ENCODE measurements around the gene DQX1. TPM values are rescaled to one million over a fixed set of nuclear protein-coding genes. Genes with fewer than 3 reads are reported as not detected.

The DQX1 gene
- total RNA-seq, 1 donor from 2014 or later: 0.32 TPM

DNA sequence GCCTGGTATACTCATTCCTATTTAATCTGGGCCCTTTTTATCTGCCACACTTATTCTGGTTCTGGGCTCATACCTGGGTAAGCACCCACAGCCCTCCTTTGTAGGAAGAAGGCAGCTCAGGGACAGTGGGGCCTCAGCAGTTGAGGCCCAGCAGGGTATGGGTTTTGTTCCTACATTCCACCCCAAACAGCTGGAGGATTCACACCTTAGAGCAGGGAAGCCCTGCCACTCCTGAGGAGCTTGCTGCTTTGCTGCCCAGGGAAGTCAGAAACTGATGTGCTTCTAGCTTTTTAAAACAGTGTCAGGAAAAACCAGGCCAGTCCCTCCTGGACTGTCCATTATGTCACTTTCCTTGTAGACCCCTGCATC, 25.5 kb downstream of the DQX1 start:
- Mint-ChIP-seq H3K4me3 (ENCODE audit: unreplicated experiment) (no peak overlapping the region), H3K36me3 (ENCODE audit: unreplicated experiment) (peaks cover 18% of the 10 kb centered on the region), H3K27me3 (ENCODE audit: unreplicated experiment) (peaks cover 39% of the 10 kb centered on the region), H3K9me3 (ENCODE audit: unreplicated experiment) (no peaks in the 10 kb centered on the region), H3K4me1 (ENCODE audit: unreplicated experiment) (peaks cover 62% of the 10 kb centered on the region), H3K27ac (ENCODE audit: unreplicated experiment) (no peak overlapping the region)
- TF ChIP-seq, protein P1, sequence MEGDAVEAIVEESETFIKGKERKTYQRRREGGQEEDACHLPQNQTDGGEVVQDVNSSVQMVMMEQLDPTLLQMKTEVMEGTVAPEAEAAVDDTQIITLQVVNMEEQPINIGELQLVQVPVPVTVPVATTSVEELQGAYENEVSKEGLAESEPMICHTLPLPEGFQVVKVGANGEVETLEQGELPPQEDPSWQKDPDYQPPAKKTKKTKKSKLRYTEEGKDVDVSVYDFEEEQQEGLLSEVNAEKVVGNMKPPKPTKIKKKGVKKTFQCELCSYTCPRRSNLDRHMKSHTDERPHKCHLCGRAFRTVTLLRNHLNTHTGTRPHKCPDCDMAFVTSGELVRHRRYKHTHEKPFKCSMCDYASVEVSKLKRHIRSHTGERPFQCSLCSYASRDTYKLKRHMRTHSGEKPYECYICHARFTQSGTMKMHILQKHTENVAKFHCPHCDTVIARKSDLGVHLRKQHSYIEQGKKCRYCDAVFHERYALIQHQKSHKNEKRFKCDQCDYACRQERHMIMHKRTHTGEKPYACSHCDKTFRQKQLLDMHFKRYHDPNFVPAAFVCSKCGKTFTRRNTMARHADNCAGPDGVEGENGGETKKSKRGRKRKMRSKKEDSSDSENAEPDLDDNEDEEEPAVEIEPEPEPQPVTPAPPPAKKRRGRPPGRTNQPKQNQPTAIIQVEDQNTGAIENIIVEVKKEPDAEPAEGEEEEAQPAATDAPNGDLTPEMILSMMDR (IDR thresholded peaks at IDR 0.05): no peak
- DNase-seq (ENCODE audit: extremely low spot score, unreplicated experiment): no peak

DNA sequence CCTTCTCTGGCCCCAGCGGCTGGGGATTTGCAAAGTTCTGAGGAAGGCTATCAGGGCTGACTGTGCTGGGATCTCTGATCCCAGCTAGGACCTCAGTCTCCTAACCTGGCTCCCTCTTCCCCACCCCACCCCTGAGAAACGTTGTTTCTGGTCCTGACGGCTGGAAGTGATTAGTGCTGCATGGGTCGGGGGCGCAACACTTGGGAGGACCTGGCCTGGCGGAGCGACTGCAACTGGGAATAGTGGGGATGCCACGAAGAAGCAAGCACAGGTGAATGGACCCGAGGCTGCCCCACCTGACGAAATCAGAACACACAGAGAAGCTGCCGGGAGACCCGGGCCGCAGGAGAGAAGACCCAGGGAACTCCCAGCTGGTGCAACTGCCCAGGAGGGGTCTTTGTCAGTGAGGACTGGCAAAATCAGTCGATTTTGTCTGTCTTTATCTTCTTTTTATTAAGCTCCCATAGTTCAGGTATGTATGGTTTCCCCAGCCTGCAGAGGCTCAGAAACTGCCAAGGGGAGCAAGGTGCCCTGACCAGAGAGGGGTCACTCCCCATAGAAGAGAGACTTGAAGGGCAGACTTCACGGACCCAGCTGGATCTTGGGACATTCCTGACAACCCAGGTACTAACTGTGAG, 26.0 kb downstream of the DQX1 start:
- peaks cover 39% of the 10 kb centered on the region for H3K27me3 Mint-ChIP-seq (ENCODE audit: unreplicated experiment)
- no peak overlapping the region for H3K27ac Mint-ChIP-seq (ENCODE audit: unreplicated experiment)
- H3K36me3 Mint-ChIP-seq (ENCODE audit: unreplicated experiment): peaks cover 14% of the 10 kb centered on the region
- peaks cover 57% of the 10 kb centered on the region for H3K4me1 Mint-ChIP-seq (ENCODE audit: unreplicated experiment)
- peak overlapping the region; percentile 10 for H3K4me3 Mint-ChIP-seq (ENCODE audit: unreplicated experiment)
- TF ChIP-seq, protein P1 (IDR thresholded peaks at IDR 0.05): no peak
- no peaks in the 10 kb centered on the region for H3K9me3 Mint-ChIP-seq (ENCODE audit: unreplicated experiment)
- DNase-seq (ENCODE audit: extremely low spot score, unreplicated experiment): no peak

DNA sequence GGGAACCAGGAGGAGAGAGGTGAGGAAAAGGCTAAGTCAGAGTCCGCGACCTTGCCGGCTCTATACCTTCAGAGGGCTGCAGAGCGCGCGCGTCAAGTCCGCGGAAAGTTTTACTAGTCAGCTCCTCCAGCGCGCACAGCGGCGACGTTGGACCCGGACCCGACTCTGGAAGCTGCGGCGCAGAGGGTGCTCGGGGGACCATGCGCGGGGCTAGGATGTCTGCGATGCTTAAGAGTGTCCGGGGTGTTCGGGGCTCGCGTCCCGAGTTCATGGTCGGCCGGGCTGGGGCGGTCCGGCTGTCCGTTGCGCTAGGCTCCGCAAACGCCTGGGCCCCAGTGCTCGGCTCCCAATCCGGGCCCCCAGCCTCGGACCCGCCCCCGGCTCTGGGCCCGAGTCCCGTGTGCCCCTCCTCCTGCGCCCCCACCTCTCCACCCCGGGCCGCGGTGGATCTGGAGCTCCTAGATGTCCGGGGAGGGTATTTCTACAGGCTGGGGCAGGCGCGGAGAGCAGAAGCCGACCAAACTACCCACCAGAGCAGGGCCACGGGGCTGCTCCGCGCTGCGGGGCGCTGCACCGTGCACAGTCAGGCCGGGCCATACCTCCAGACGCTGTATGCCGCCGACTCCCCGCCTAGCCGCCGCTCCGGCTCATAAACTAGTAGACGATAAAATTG, 26.6 kb downstream of the DQX1 start, which contains the start of gene LBX2:
Gene LBX2, minus strand, starts transcription at position 337 of the 673 bp plus-strand sequence. Its CDS starts 66 bp downstream, at position 271.
- Mint-ChIP-seq H3K4me3 (ENCODE audit: unreplicated experiment) (peak within 1 kb of the TSS; percentile 76), H3K36me3 (ENCODE audit: unreplicated experiment) (peaks cover 8% of the 10 kb centered on the region), H3K9me3 (ENCODE audit: unreplicated experiment) (no peaks in the 10 kb centered on the region), H3K27me3 (ENCODE audit: unreplicated experiment) (peaks cover 39% of the 10 kb centered on the region), H3K27ac (ENCODE audit: unreplicated experiment) (peak within 1 kb of the TSS; percentile 40), H3K4me1 (ENCODE audit: unreplicated experiment) (peaks cover 51% of the 10 kb centered on the region)
- DNase-seq (ENCODE audit: extremely low spot score, unreplicated experiment): no peak
- TF ChIP-seq, protein P1 (IDR thresholded peaks at IDR 0.05): no peak

DNA sequence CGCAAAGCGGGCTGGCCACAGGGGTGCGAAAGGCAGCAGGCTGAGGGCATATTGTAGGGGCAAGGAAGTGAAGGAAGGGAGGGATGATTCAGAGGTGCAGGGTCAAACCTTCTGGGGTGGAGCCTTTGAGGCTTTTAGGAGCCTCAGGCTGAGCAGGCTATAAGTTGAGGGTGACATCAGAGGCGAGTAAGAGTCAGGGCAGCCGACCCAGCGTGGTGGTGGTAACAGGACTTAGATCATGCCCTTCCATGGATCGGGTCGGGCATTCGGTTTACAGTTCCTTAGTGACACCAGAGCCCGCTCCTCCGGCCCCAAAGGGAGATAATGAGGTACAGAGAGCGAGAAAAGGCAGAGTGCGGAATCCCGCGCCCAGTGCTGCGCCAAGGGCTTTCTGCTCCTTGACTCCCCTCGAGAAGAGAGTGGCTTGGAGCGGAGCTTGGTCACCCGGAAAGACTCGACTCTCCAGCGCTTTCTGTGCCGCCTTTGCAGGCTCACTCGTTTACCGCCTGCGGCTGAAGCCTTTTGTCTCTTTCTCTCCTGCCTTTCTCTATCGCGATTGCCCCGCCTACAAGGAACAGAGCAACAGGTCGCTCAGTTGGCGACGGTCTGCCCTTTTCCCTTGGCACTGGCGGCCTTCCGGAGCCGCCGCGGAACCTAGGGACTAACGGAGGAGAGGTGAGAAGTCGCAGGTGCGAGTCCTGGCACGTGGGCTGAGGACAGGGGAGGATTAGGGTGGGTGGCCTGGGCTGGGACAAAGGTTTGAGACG, 27.3 kb downstream of the DQX1 start:
- TF ChIP-seq, protein P1 (IDR thresholded peaks at IDR 0.05): no peak
- no peak for DNase-seq (ENCODE audit: extremely low spot score, unreplicated experiment)
- H3K4me1 Mint-ChIP-seq (ENCODE audit: unreplicated experiment): peaks cover 43% of the 10 kb centered on the region
- H3K9me3 Mint-ChIP-seq (ENCODE audit: unreplicated experiment): no peaks in the 10 kb centered on the region
- peaks cover 12% of the 10 kb centered on the region for H3K36me3 Mint-ChIP-seq (ENCODE audit: unreplicated experiment)
- H3K4me3 Mint-ChIP-seq (ENCODE audit: unreplicated experiment): peak overlapping the region; percentile 76
- peaks cover 39% of the 10 kb centered on the region for H3K27me3 Mint-ChIP-seq (ENCODE audit: unreplicated experiment)
- peak overlapping the region; percentile 40 for H3K27ac Mint-ChIP-seq (ENCODE audit: unreplicated experiment)
